Transverse colon (tissue), 4 donors: ENCODE data around the gene CDK5R2. TPM values are rescaled to one million over a fixed set of nuclear protein-coding genes. Genes with fewer than 3 reads are reported as not detected.
A peak's percentile ranks its signal among the peaks of the same experiment; 100 is the strongest.

ENCODE experiments used
- DNase-seq: peaks from one replicate; pipeline ENCODE4 v3.0.0-alpha.2; 2019
- H3K27ac ChIP-seq, 4 donors: fragments of 200-600 bp; sonication (generic); 2 replicates each; pipeline ENCODE4 v1.5.1; 2016 to 2018; ENCODE audit warnings: inconsistent platforms in 4 of 4
- H3K27me3 ChIP-seq: fragments of 200-600 bp; sonication (generic); 2 replicates; pipeline ENCODE4 v1.5.1; 2017; ENCODE audit warnings: inconsistent platforms
- H3K36me3 ChIP-seq, 4 donors: fragments of 200-600 bp; sonication (generic); 2 replicates each; pipeline ENCODE4 v1.5.1; 2017 to 2019; ENCODE audit warnings: inconsistent platforms in 4 of 4
- H3K4me1 ChIP-seq, 4 donors: fragments of 200-600 bp; sonication (generic); 2 replicates each; pipeline ENCODE4 v1.5.1; 2017 to 2020; ENCODE audit warnings: inconsistent platforms in 4 of 4
- H3K4me3 ChIP-seq, 4 donors: fragments of 200-600 bp; sonication (generic); 1 replicate in 1 of 4; 2 replicates in 3 of 4; pipeline versions ENCODE4 v1.5.1 to v1.6.1; 2017 to 2019; ENCODE audit warnings: inconsistent platforms in 4 of 4
- H3K9me3 ChIP-seq, 2 donors: fragments of 200-600 bp; sonication (generic); 2 replicates each; pipeline ENCODE4 v1.5.1; 2017 to 2019; ENCODE audit warnings: inconsistent platforms in 2 of 2
- EP300 ChIP-seq: sonication (generic); formaldehyde crosslinking; IDR thresholded peaks from one replicate; pipeline ENCODE4 v1.6.1; 2017; ENCODE audit warnings: antibody characterized with exemption, low read depth
- POLR2A ChIP-seq: fragments of 450-650 bp; IDR thresholded peaks from one replicate; pipeline ENCODE4 v1.6.1; 2016; ENCODE audit warnings: antibody characterized with exemption, mild to moderate bottlenecking, moderate library complexity
- POLR2AphosphoS5 ChIP-seq, 3 donors: sonication (generic); formaldehyde crosslinking; IDR thresholded peaks; one replicate each; pipeline ENCODE4 v1.6.1; 2016; ENCODE audit warnings: antibody characterized with exemption in 3 of 3
- WGBS, 2 donors: methylation state at CpG; one replicate each; pipeline ENCODE4 v1.1.5; 2018; ENCODE audit warnings: low coverage in 1 of 2; 5-methylcytosine and 5-hydroxymethylcytosine counted together
- in situ Hi-C, 4 donors: fragments of 200-750 bp; cut with MboI; loops; one replicate each; pipeline versions ENCODE4 v1.15.0 to v1.15.1; 2017; ENCODE audit warnings: low sequenced_read_pairs in 3 of 4, low pct_ligation_motif_present in 1 of 4, low pct_unique_long_range_greater_than_20kb in 1 of 4
- intact Hi-C: fragments of 100-400 bp; cut with DNase I; formaldehyde crosslinking; loops from one replicate; pipeline ENCODE4 v1.15.1; 2023; ENCODE audit warnings: low total_unique reads
- total RNA-seq, 4 donors: library from RNA; depleted of rRNA; stranded (reverse); fragments of >200 nt; gene quantifications; one replicate each; pipeline ENCODE4 v1.1.0, GENCODE V29; 2016
- TF ChIP-seq, protein P1 (sequence below), 5 experiments: fragments of 200-600 bp in 3 of 5; fragments of 450-650 bp in 2 of 5; sonication (generic) in 3 of 5; IDR thresholded peaks; 1 replicate in 2 of 5; 2 replicates in 3 of 5; pipeline ENCODE4 v1.5.1; 2016 to 2017; ENCODE audit warnings: antibody characterized with exemption in 5 of 5, inconsistent platforms in 3 of 5, mild to moderate bottlenecking in 2 of 5, moderate library complexity in 1 of 5

CDK5R2 gene
- total RNA-seq, 4 donors from 2014 or later: 0.41 TPM; not detected in 3

DNA sequence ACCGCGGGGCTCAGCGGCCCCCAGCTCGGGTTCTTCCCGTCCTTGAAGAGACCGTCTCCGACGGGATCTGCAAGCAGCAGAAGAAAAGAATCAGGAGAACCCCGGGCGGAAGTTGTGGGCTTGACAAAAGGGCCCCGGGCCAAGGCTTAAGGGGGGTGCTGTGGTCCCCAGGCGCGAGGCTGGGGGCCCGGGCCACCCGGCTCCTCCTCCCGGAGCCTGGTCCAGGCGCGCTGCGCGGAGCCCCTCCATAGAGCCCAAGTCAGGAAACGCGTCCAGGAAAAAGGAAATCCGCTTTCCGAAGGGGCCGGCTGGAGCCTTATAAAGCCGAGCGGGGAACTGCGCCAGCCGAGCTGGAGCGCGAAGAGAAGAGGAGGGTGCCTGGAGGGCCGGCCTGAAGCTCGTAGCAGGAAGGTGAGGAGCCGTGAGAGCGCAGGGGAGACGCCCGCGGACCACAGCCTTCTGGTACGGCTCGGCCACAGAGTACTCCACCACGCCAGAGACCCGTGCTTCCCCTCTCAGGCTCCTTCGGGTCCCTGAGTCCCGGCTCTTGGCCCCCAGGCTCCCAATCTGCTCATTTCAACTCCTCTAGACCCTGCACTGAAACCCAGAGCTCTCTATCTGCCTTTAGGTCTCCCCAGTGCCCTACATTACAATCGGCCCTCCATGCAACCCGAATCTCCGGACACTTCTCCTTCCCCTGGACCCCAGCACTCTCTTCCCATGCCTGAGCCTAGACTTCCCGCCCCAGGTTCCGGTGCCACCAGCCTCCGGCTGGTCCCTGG, 25.0 kb downstream of the CDK5R2 start:
- no peak for DNase-seq
- H3K27ac ChIP-seq: no peak overlapping the region
- TF ChIP-seq EP300 (no peak), POLR2AphosphoS5 (IDR thresholded peaks at IDR 0.05) (no peak), POLR2A (no peak)
- TF ChIP-seq, protein P1, sequence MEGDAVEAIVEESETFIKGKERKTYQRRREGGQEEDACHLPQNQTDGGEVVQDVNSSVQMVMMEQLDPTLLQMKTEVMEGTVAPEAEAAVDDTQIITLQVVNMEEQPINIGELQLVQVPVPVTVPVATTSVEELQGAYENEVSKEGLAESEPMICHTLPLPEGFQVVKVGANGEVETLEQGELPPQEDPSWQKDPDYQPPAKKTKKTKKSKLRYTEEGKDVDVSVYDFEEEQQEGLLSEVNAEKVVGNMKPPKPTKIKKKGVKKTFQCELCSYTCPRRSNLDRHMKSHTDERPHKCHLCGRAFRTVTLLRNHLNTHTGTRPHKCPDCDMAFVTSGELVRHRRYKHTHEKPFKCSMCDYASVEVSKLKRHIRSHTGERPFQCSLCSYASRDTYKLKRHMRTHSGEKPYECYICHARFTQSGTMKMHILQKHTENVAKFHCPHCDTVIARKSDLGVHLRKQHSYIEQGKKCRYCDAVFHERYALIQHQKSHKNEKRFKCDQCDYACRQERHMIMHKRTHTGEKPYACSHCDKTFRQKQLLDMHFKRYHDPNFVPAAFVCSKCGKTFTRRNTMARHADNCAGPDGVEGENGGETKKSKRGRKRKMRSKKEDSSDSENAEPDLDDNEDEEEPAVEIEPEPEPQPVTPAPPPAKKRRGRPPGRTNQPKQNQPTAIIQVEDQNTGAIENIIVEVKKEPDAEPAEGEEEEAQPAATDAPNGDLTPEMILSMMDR (IDR thresholded peaks at IDR 0.05): no peak
- peak overlapping the region in 1 of 4 donors; percentile 37 for H3K4me3 ChIP-seq
- intact Hi-C loops (no loop called here), in situ Hi-C loops (no loop called here)
- H3K4me1 ChIP-seq: peaks cover 19 to 51% (median 41%) of the 10 kb centered on the region in 4 donors
- no peaks in the 10 kb centered on the region for H3K36me3 ChIP-seq
- 0 to 3% methylated on average over 1 to 49 of the region's 50 CpGs for WGBS, 2 donors
- H3K27me3 ChIP-seq: peaks cover 100% of the 10 kb centered on the region
- H3K9me3 ChIP-seq: no peaks in the 10 kb centered on the region

DNA sequence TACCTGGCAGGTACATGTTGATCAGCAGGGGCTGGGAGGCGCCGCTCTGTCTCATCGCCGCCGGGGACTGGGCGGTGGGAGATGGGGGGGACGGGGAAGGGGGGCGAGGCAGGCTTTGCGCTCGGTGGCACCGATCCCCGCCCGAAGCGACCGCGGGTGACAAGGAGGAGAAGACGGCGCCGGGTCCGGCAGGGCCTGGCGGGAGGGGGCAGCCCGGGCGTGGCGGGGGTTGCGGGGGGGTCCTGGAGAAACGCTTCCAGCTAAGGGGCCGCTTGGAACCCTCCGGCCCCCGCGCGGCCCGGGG, 25.5 kb downstream of the CDK5R2 start, which contains the start of gene FEV:
FEV (minus strand) TSS at position 164 of the 304 bp plus-strand sequence; CDS start at position 55, 109 bp downstream.
- Histone ChIP-seq H3K36me3 (no peaks in the 10 kb centered on the region), H3K4me3 (peak within 1 kb of the TSS in 1 of 4 donors; percentile 37), H3K27me3 (peaks cover 100% of the 10 kb centered on the region), H3K4me1 (peaks cover 19 to 46% (median 38%) of the 10 kb centered on the region in 4 donors), H3K27ac (no peak within 1 kb of the TSS), H3K9me3 (no peaks in the 10 kb centered on the region)
- WGBS, 2 donors: 3% methylated on average over 20 of the region's 32 CpGs; no CpG with 5 or more reads in 1 of the 2 donors
- in situ Hi-C loops: no loop called here
- no peak for DNase-seq
- TF ChIP-seq POLR2AphosphoS5 (IDR thresholded peaks at IDR 0.05): no peak
- TF ChIP-seq, protein P1 (IDR thresholded peaks at IDR 0.05): no peak
- no peak for TF ChIP-seq POLR2A
- TF ChIP-seq EP300: no peak
- intact Hi-C loops: no loop called here

DNA sequence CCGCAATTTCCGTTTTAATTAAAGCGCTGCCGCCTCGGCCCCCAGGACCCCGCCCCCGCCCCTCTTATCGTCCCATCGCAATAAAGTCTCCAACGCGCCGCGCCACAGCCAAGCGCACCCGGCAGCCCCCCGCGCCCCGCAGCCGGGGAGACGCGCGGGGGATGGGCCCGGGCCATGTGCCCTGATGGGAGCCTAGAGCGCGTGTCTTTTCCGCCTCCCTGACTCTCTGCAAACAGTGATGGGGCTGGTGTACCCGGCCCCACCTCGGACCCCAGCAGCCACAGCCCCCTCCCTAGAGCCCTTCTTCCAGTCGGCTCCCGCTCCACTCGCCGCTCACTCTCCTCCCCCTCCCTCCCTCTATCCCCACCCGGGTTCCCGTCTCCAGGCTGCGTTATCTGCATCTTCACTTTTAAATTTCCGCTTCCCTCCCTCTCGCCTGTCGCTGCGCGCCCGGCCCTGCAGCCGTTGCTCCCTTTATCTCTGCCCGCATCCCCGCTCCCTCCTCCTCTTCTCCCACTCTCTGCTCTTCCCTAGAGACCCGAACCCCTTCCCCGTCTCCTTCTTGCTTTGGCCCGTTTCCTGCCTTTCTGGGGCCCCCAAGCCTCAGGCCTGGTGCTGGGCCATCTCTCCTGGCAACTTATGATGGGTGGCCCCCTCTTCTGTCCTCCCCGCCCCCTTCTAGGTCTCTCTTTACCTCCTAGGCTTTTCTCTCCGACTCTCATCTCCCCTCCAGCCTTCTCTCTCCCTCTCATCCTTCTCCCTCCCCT, 26.0 kb downstream of the CDK5R2 start:
- DNase-seq: no peak
- no peaks in the 10 kb centered on the region for H3K36me3 ChIP-seq
- peaks cover 19 to 42% (median 35%) of the 10 kb centered on the region in 4 donors for H3K4me1 ChIP-seq
- TF ChIP-seq POLR2A (no peak), EP300 (no peak), POLR2AphosphoS5 (IDR thresholded peaks at IDR 0.05) (no peak)
- TF ChIP-seq, protein P1 (IDR thresholded peaks at IDR 0.05): no peak
- WGBS, 2 donors: 4 to 10% methylated on average over 8 to 34 of the region's 49 CpGs
- H3K9me3 ChIP-seq: no peaks in the 10 kb centered on the region
- peaks cover 100% of the 10 kb centered on the region for H3K27me3 ChIP-seq
- intact Hi-C loops: no loop called here
- in situ Hi-C loops: no loop called here
- peak overlapping the region in 1 of 4 donors; percentile 5 for H3K4me3 ChIP-seq
- H3K27ac ChIP-seq: no peak overlapping the region

DNA sequence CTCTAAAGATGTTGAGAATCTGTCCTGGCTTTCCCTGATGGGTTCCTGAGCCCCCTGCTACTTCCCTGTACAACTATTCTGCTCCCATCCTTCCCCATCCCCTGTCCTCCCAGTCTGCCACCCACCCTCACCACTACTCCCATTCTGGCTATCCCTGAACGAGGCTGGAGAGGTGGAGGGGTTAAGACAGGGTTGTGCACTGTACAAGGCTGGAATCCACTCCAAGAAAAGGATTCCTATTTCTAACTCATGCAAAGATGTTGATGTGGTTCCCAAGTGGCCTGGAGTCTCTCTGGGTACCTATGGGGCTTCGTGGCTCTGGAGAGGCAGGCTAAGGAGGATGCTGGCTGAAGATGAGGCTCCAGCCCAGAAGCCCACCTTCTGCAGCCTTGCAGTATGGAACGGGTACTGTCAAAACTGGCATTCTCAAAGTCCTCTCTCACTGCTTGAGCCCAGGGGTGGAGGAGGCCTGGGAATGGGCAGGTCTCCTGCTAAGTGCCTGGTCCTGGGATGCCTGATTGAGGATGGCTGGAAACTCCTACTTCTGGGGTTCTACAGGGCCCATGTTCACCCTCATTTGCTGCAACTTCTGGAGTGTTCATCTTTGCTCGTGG, 26.8 kb downstream of the CDK5R2 start:
- in situ Hi-C loops (no loop called here), intact Hi-C loops (no loop called here)
- TF ChIP-seq EP300 (no peak), POLR2A (no peak), POLR2AphosphoS5 (IDR thresholded peaks at IDR 0.05) (no peak)
- TF ChIP-seq, protein P1 (IDR thresholded peaks at IDR 0.05): no peak
- Histone ChIP-seq H3K36me3 (no peaks in the 10 kb centered on the region), H3K4me3 (no peak overlapping the region), H3K9me3 (no peaks in the 10 kb centered on the region), H3K27ac (no peak overlapping the region), H3K27me3 (peaks cover 100% of the 10 kb centered on the region), H3K4me1 (peaks cover 14 to 34% (median 29%) of the 10 kb centered on the region in 4 donors)
- 28 to 40% methylated on average over 2 to 4 of the region's 4 CpGs for WGBS, 2 donors
- no peak for DNase-seq
